Kidney (tissue), 14 donors: ENCODE measurements around the gene EP400. TPM values are rescaled to one million over a fixed set of nuclear protein-coding genes. Genes with fewer than 3 reads are reported as not detected.
A peak's percentile ranks its signal among the peaks of the same experiment; 100 is the strongest.

Source experiments
- DNase-seq, 5 donors: peaks; one replicate each; pipeline ENCODE4 v3.0.0-alpha.2; 2013 to 2020
- FAIRE-seq: peaks from 2 replicates; lab custom pipeline; 2012; peaks lifted over from hg19 to GRCh38; lab: Jason Lieb, UNC
- H3K27ac ChIP-seq, 2 donors: one replicate each; pipeline ENCODE4 v1.7.0; 2013; ENCODE audit warnings: low read depth in 2 of 2, low read length in 2 of 2, inconsistent platforms in 1 of 2
- H3K27me3 ChIP-seq: one replicate; pipeline ENCODE4 v1.7.1; 2013; ENCODE audit warnings: low read length, inconsistent platforms; ENCODE audit not compliant: control insufficient read depth, insufficient read depth
- H3K36me3 ChIP-seq, 3 donors: one replicate each; pipeline versions ENCODE4 v1.7.0 to v1.7.1; 2013; ENCODE audit warnings: low read length in 3 of 3, control low read depth in 1 of 3, inconsistent platforms in 1 of 3; ENCODE audit not compliant: insufficient read depth in 3 of 3, control insufficient read depth in 2 of 3
- H3K4me1 ChIP-seq, 3 donors: one replicate each; pipeline versions ENCODE4 v1.7.0 to v1.7.1; 2013; ENCODE audit warnings: low read length in 3 of 3, inconsistent platforms in 1 of 3, low read depth in 1 of 3; ENCODE audit not compliant: control insufficient read depth in 2 of 3, insufficient read depth in 2 of 3
- H3K4me3 ChIP-seq, 3 donors: one replicate each; pipeline versions ENCODE4 v1.7.0 to v1.8.1; 2013; ENCODE audit warnings: low read length in 3 of 3, control low read depth in 1 of 3, inconsistent platforms in 1 of 3
- H3K9ac ChIP-seq, 3 donors: one replicate each; pipeline versions ENCODE4 v1.7.0 to v1.7.1; 2013; ENCODE audit warnings: low read length in 3 of 3, control low read depth in 1 of 3, inconsistent platforms in 1 of 3
- H3K9me3 ChIP-seq, 3 donors: one replicate each; pipeline versions ENCODE4 v1.7.0 to v1.7.1; 2013; ENCODE audit warnings: low read length in 3 of 3, control low read depth in 1 of 3, inconsistent platforms in 1 of 3; ENCODE audit not compliant: control insufficient read depth in 2 of 3, insufficient read depth in 1 of 3
- CTCF ChIP-seq: IDR thresholded peaks from 3 replicates; pipeline ENCODE4 v1.5.1; 2012; ENCODE audit warnings: mild to moderate bottlenecking, moderate library complexity, borderline replicate concordance; ENCODE audit not compliant: insufficient read depth; ENCODE audit errors: extremely low read depth
- intact Hi-C: fragments of 100-400 bp; cut with DNase I; formaldehyde crosslinking; loops from one replicate; pipeline ENCODE4 v1.11.1; 2022
- polyA plus RNA-seq: library from polyadenylated mRNA; stranded (reverse); fragments of 350-450 nt; fragmentation: Illumina TruSeq; extraction: RNeasy Lipid Tissue Mini Kit (QIAGEN cat#74804); gene quantifications from one replicate; pipeline ENCODE4 v1.2.3, GENCODE V29; 2014; ENCODE audit warnings: low read depth, low replicate concordance; ENCODE audit not compliant: insufficient read depth
- total RNA-seq: library from RNA; stranded (reverse); fragmentation: NEBNext Ultra II Directional; extraction: Animal tissue kit (Norgen Biotek cat#: 25700); gene quantifications from one replicate; pipeline ENCODE4 v1.2.1, GENCODE V29; 2021
- donor health status: control.
- donor health status: control.
- donor health status: control.
- donor health status: control.
- donor health status: control.
- donor health status: DM: yes; HTN: yes; CAD: no.
- donor health status: Normal renal cell carcinoma (clear cell type).

Gene EP400
- total and polyA plus RNA-seq, 2 donors from 2014 or later, result 7.5 to 44.7 TPM

- peak in 3 of 5 donors; percentile 38 to 50 (median 46) for DNase-seq
- intact Hi-C loops, result no loop called here
- no peak for TF ChIP-seq CTCF
- Histone ChIP-seq H3K4me1 (no peaks in the 10 kb centered on the region), H3K9me3 (no peaks in the 10 kb centered on the region), H3K27ac (no peak overlapping the region), H3K9ac (no peak overlapping the region), H3K36me3 (peaks cover 2 to 10% (median 2%) of the 10 kb centered on the region in 3 donors), H3K27me3 (no peaks in the 10 kb centered on the region), H3K4me3 (no peak overlapping the region)
- no peak for FAIRE-seq
These were observed 158.6 kb downstream of the EP400 start for GRCh38 chr12:132108211-132108832.

GRCh38 chr12:132109741-132110140 lies 160.0 kb downstream of the EP400 start:
- no peaks in the 10 kb centered on the region for H3K9me3 ChIP-seq
- H3K27me3 ChIP-seq, result no peaks in the 10 kb centered on the region
- no peak for TF ChIP-seq CTCF
- H3K27ac ChIP-seq, result no peak overlapping the region
- H3K9ac ChIP-seq, result no peak overlapping the region
- H3K4me3 ChIP-seq, result no peak overlapping the region
- peaks cover 2 to 17% (median 4%) of the 10 kb centered on the region in 3 donors for H3K36me3 ChIP-seq
- intact Hi-C loops, result no loop called here
- FAIRE-seq (no peak), DNase-seq (no peak)
- H3K4me1 ChIP-seq, result no peaks in the 10 kb centered on the region

- no peaks in the 10 kb centered on the region for H3K9me3 ChIP-seq
- no peaks in the 10 kb centered on the region for H3K4me1 ChIP-seq
- H3K4me3 ChIP-seq, result no peak overlapping the region
- H3K9ac ChIP-seq, result no peak overlapping the region
- intact Hi-C loops, result no loop called here
- H3K36me3 ChIP-seq, result peaks cover 2 to 21% (median 7%) of the 10 kb centered on the region in 3 donors
- no peaks in the 10 kb centered on the region for H3K27me3 ChIP-seq
- TF ChIP-seq CTCF, result no peak
- DNase-seq (no peak), FAIRE-seq (no peak)
- no peak overlapping the region for H3K27ac ChIP-seq
These were observed 160.9 kb downstream of the EP400 start for GRCh38 chr12:132110677-132111076.
